GM12878 (cell line): Measurements from ENCODE around the gene NGB. TPM values are rescaled to one million over a fixed set of nuclear protein-coding genes. Genes with fewer than 3 reads are reported as not detected.

Experiments
- ATAC-seq: fragments of 200-7000 bp; cut with Tn5 transposase; 3 replicates; pipeline ENCODE4 v1.9.1; 2020; ENCODE audit warnings: mild to moderate bottlenecking, moderate library complexity
- BruUV-seq: library from RNA; stranded (reverse); fragments of 400-500 nt; replicated peaks from 2 replicates; lab custom pipeline; 2021; lab: Mats Ljungman, UMichigan
- CTCF ChIA-PET: fragments of 300-600 bp; sonication (Branson Sonifier 250); formaldehyde crosslinking; extraction: SDS; loops from one replicate; lab custom pipeline; 2021; ENCODE audit warnings: inconsistent platforms; lab: Yijun Ruan, JAX
- POLR2A ChIA-PET: fragments of 350-600 bp; formaldehyde crosslinking; extraction: SDS; loops from one replicate; lab custom pipeline; 2021; ENCODE audit warnings: inconsistent platforms; lab: Charles Lee
- RAD21 ChIA-PET: fragments of 300-600 bp; sonication (Branson Sonifier 250); formaldehyde crosslinking; loops from one replicate; lab custom pipeline; 2023; ENCODE audit warnings: antibody characterized with exemption; ENCODE audit not compliant: unreplicated experiment; lab: Charles Lee
- SMC1A ChIA-PET: fragments of 300-600 bp; sonication (Branson Sonifier 250); formaldehyde crosslinking; loops from one replicate; lab custom pipeline; 2023; ENCODE audit not compliant: unreplicated experiment, uncharacterized antibody; lab: Charles Lee
- DNase-seq: peaks from one replicate; pipeline ENCODE4 v3.0.0-alpha.2; 2011; ENCODE audit warnings: low read depth, low spot score
- FAIRE-seq: peaks from 3 replicates; lab custom pipeline; 2011; peaks lifted over from hg19 to GRCh38; lab: Jason Lieb, UNC
- H2AFZ ChIP-seq: 2 replicates; pipeline ENCODE4 v1.6.0; 2011; ENCODE audit warnings: low read depth, low read length, control low read depth; ENCODE audit not compliant: control insufficient read depth
- H3K27ac ChIP-seq: 2 replicates; pipeline ENCODE4 v1.5.1; 2011; ENCODE audit warnings: control low read depth; ENCODE audit not compliant: control insufficient read depth, insufficient read depth
- H3K27me3 ChIP-seq, 2 experiments: replicated peaks in 1 of 2; 2 replicates each; pipeline versions ENCODE4 v1.6.0 to v1.6.1; 2011; ENCODE audit warnings: low read length in 1 of 2; ENCODE audit not compliant: control insufficient read depth in 2 of 2, insufficient read depth in 2 of 2
- H3K36me3 ChIP-seq, 2 experiments: 2 replicates each; pipeline ENCODE4 v1.5.1; 2011; ENCODE audit warnings: low read length in 1 of 2; ENCODE audit not compliant: control insufficient read depth in 2 of 2, insufficient read depth in 2 of 2
- H3K4me1 ChIP-seq: 2 replicates; pipeline ENCODE4 v1.6.1; 2011; ENCODE audit warnings: mild to moderate bottlenecking, low read length, moderate library complexity, mixed read lengths; ENCODE audit not compliant: control insufficient read depth, insufficient read depth
- H3K4me2 ChIP-seq: 2 replicates; pipeline ENCODE4 v1.6.0; 2011; ENCODE audit warnings: control low read depth; ENCODE audit not compliant: control insufficient read depth, insufficient read depth
- H3K4me3 ChIP-seq: fragments of 200-600 bp; sonication (generic); 2 replicates; pipeline ENCODE4 v1.5.1; 2016
- H3K79me2 ChIP-seq: 2 replicates; pipeline ENCODE4 v1.6.0; 2011; ENCODE audit warnings: low read length; ENCODE audit not compliant: control insufficient read depth, insufficient read depth
- H3K9ac ChIP-seq: 2 replicates; pipeline ENCODE4 v1.8.0; 2011; ENCODE audit warnings: low read length, control low read depth, mixed read lengths; ENCODE audit not compliant: control insufficient read depth, insufficient read depth
- H3K9me3 ChIP-seq: replicated peaks from 3 replicates; pipeline ENCODE4 v1.5.1; 2011; ENCODE audit warnings: mild to moderate bottlenecking, low read length; ENCODE audit not compliant: control insufficient read depth, insufficient read depth
- H4K20me1 ChIP-seq: 2 replicates; pipeline ENCODE4 v1.6.0; 2011; ENCODE audit not compliant: control insufficient read depth, insufficient read depth
- EZH2 ChIP-seq: IDR thresholded peaks from 2 replicates; pipeline ENCODE4 v1.6.1; 2012; ENCODE audit warnings: low read depth, mild to moderate bottlenecking, control low read depth, inconsistent platforms, low read length, borderline replicate concordance; ENCODE audit not compliant: control insufficient read depth
- MXI1 ChIP-seq: fragments of 150-350 bp; IDR thresholded peaks from 2 replicates; pipeline ENCODE4 v1.6.1; 2011; ENCODE audit warnings: low read depth, mild to moderate bottlenecking, inconsistent platforms, low read length, improper control_type of control experiment
- PAX8 ChIP-seq: fragments of 450-650 bp; IDR thresholded peaks from 2 replicates; pipeline ENCODE4 v1.6.1; 2017; ENCODE audit warnings: mild to moderate bottlenecking, moderate library complexity
- RAD21 ChIP-seq: IDR thresholded peaks from 2 replicates; pipeline ENCODE4 v1.6.1; 2011; ENCODE audit warnings: mild to moderate bottlenecking, low read depth, low read length, moderate library complexity; ENCODE audit not compliant: insufficient read depth
- SPI1 ChIP-seq: IDR thresholded peaks from 2 replicates; pipeline ENCODE4 v1.6.1; 2011; ENCODE audit warnings: low read depth, mild to moderate bottlenecking, low read length, moderate library complexity, borderline replicate concordance; ENCODE audit not compliant: insufficient read depth
- ZNF274 ChIP-seq: IDR thresholded peaks from one replicate; pipeline ENCODE4 v1.8.0; 2011; ENCODE audit not compliant: insufficient read length, insufficient read depth
- WGBS: methylation state at CpG from one replicate; pipeline ENCODE4 v1.1.6; 2016; ENCODE audit warnings: low lambda C conversion rate; ENCODE audit not compliant: insufficient replicate concordance, insufficient coverage; ENCODE audit errors: missing lambda C conversion rate; 5-methylcytosine and 5-hydroxymethylcytosine counted together
- in situ Hi-C: fragments of 300-500 bp; cut with MboI; formaldehyde crosslinking; loops from 9 replicates; pipeline ENCODE4 v1.14.3; 2018; ENCODE audit warnings: mixed read lengths
- intact Hi-C: fragments of 100-400 bp; cut with micrococcal nuclease; formaldehyde crosslinking; loops from one replicate; pipeline ENCODE4 v1.14.2; 2022; ENCODE audit not compliant: unreplicated experiment
- polyA plus RNA-seq, 11 experiments: library from polyadenylated mRNA; depleted of rRNA in 4 of 11; unstranded in 6 of 11; stranded (reverse) in 5 of 11; fragments of >200 nt; fragmentation: Nextera tagmentation in 4 of 11; fragmentation: Illumina TruSeq in 1 of 11; extraction: Ambion mirVana in 4 of 11; extraction: Trizol in 1 of 11; gene quantifications; 1 replicate in 1 of 11; 2 replicates in 10 of 11; pipeline versions ENCODE4 v1.2.1 to v1.2.3, GENCODE V29; 2011 to 2016; ENCODE audit warnings: inconsistent platforms in 2 of 11, missing spikeins in 2 of 11, low read depth in 1 of 11
- total RNA-seq, 4 experiments: library from RNA; depleted of rRNA in 3 of 4; stranded (reverse); fragments of >200 nt in 3 of 4; fragmentation: Illumina TruSeq in 1 of 4; extraction: Trizol in 1 of 4; gene quantifications; 2 replicates each; pipeline versions ENCODE4 v1.2.1 to v1.2.3, GENCODE V29; 2013 to 2021
- TF ChIP-seq, protein P1 (sequence below): IDR thresholded peaks from 2 replicates; pipeline ENCODE4 v1.6.1; 2012; ENCODE audit warnings: low read depth, low read length, improper control_type of control experiment
- TF ChIP-seq, protein P2 (sequence below): fragments of 150-350 bp; IDR thresholded peaks from 2 replicates; pipeline ENCODE4 v1.6.1; 2014; ENCODE audit warnings: mild to moderate bottlenecking, low read depth, low read length

The NGB gene
- total and polyA plus RNA-seq, 10 of the 15 experiments (the other 5 are each of a cell fraction or from before 2014, with no cell fraction given): 0.19 TPM; not detected in 9

DNA sequence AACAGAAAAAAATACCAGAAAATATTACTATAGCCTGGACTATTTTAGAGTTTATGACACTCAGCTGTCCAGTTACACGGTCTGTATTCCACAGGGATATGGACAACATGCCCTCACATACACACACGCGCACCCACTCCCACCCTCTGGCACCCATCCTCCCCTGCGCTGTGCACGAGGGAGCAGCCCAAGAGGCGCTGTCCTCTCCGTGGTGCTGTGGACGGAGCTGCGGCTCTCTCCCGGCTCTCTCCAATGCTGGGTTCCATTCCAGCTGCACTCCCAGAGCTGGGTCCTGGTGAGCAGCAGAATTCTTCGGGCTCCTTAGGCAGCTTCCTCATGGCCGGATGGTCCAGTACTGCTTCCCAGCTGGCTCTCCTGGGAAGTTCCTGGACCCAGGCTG lies 6.0 kb upstream of the NGB start:
- intact Hi-C loops: no loop called here
- no peak for TF ChIP-seq RAD21
- no peak for TF ChIP-seq MXI1
- no peak for TF ChIP-seq ZNF274
- TF ChIP-seq, protein P1, sequence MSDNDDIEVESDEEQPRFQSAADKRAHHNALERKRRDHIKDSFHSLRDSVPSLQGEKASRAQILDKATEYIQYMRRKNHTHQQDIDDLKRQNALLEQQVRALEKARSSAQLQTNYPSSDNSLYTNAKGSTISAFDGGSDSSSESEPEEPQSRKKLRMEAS: no peak
- TF ChIP-seq PAX8: no peak
- TF ChIP-seq, protein P2, sequence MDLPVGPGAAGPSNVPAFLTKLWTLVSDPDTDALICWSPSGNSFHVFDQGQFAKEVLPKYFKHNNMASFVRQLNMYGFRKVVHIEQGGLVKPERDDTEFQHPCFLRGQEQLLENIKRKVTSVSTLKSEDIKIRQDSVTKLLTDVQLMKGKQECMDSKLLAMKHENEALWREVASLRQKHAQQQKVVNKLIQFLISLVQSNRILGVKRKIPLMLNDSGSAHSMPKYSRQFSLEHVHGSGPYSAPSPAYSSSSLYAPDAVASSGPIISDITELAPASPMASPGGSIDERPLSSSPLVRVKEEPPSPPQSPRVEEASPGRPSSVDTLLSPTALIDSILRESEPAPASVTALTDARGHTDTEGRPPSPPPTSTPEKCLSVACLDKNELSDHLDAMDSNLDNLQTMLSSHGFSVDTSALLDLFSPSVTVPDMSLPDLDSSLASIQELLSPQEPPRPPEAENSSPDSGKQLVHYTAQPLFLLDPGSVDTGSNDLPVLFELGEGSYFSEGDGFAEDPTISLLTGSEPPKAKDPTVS: no peak
- TF ChIP-seq SPI1: no peak
- TF ChIP-seq EZH2: no peak
- TF ChIP-seq, all 136 proteins: peak for 0
- FAIRE-seq (no peak), ATAC-seq (no peak), DNase-seq (no peak)
- Histone ChIP-seq H3K9ac (no peak overlapping the region), H3K9me3 (no peaks in the 10 kb centered on the region), H2AFZ (no peak overlapping the region), H3K36me3 (peaks cover 0 to 1% of the 10 kb centered on the region in 2 experiments; a peak in 2 of 4 replicates), H3K27me3 (no peaks in the 10 kb centered on the region), H3K27ac (no peak overlapping the region), H3K4me3 (no peak overlapping the region), H3K79me2 (no peaks in the 10 kb centered on the region), H3K4me2 (no peak overlapping the region), H3K4me1 (no peaks in the 10 kb centered on the region), H4K20me1 (no peaks in the 10 kb centered on the region)
- BruUV-seq: no TSS peak
- RAD21 ChIA-PET: no interaction called here
- 80% methylated on average over 10 of the region's 12 CpGs for WGBS
- POLR2A ChIA-PET: no interaction called here
- CTCF ChIA-PET: interaction anchor here (0.9 kb wide), 1 partner anchor 39 kb away, joined by 3 read pairs; no protein-coding TSS in a partner anchor
- SMC1A ChIA-PET: no interaction called here
- in situ Hi-C loops: no loop called here
